ENCODE measurements around the gene C1orf232. TPM values are rescaled to one million over a fixed set of nuclear protein-coding genes. Genes with fewer than 3 reads are reported as not detected.

Gene C1orf232
- total RNA-seq, 4 donors from 2014 or later: not detected

GRCh38 chr1:26164036-26164860, 4.5 kb downstream of the C1orf232 start:
- TF ChIP-seq EP300 (IDR thresholded peaks at IDR 0.05): no peak
- no peak for TF ChIP-seq POLR2AphosphoS5 (IDR thresholded peaks at IDR 0.05)
- no peak for TF ChIP-seq POLR2A (IDR thresholded peaks at IDR 0.05; ENCODE audit: low read depth)
- peak; percentile 65 to 89 (median 81) for TF ChIP-seq CTCF (IDR thresholded peaks at IDR 0.05)
- no peaks in the 10 kb centered on the region for H3K9me3 ChIP-seq
- peak overlapping the region; percentile 72 to 75 (median 75) for H3K27ac ChIP-seq (replicated peaks in 1 of 4)
- intact Hi-C loops (cut with DNase I): loop anchor here (5.0 kb wide), 2 partner anchors 57 to 127 kb away; no protein-coding TSS in a partner anchor
- peak overlapping the region; percentile 54 to 62 (median 57) for H3K4me3 ChIP-seq
- peaks cover 0 to 4% (median 0%) of the 10 kb centered on the region in 4 donors for H3K27me3 ChIP-seq
- no peak for DNase-seq (ENCODE audit: extremely low spot score)
- H3K36me3 ChIP-seq: no peaks in the 10 kb centered on the region
- 35% methylated on average over 19 of the region's 72 CpGs for WGBS
- peaks cover 32 to 40% (median 36%) of the 10 kb centered on the region in 4 donors for H3K4me1 ChIP-seq

- Histone ChIP-seq H3K27ac (replicated peaks in 1 of 4) (peak overlapping the region; percentile 72 to 75 (median 75)), H3K9me3 (no peaks in the 10 kb centered on the region), H3K36me3 (no peaks in the 10 kb centered on the region), H3K27me3 (peaks cover 0 to 4% (median 1%) of the 10 kb centered on the region in 4 donors), H3K4me3 (peak overlapping the region; percentile 54 to 62 (median 57)), H3K4me1 (peaks cover 29 to 41% (median 33%) of the 10 kb centered on the region in 4 donors)
- WGBS: 65% methylated on average over 8 of the region's 9 CpGs
- intact Hi-C loops (cut with DNase I): loop anchor here (5.0 kb wide), 2 partner anchors 56 to 126 kb away; no protein-coding TSS in a partner anchor
- no peak for DNase-seq (ENCODE audit: extremely low spot score)
- no peak for TF ChIP-seq EP300 (IDR thresholded peaks at IDR 0.05)
- TF ChIP-seq CTCF (IDR thresholded peaks at IDR 0.05): no peak
- no peak for TF ChIP-seq POLR2AphosphoS5 (IDR thresholded peaks at IDR 0.05)
- no peak for TF ChIP-seq POLR2A (IDR thresholded peaks at IDR 0.05; ENCODE audit: low read depth)
Measured at GRCh38 chr1:26163684-26164035, 5.1 kb downstream of the C1orf232 start.

GRCh38 chr1:26162220-26162709, 6.5 kb downstream of the C1orf232 start:
- Histone ChIP-seq H3K36me3 (no peaks in the 10 kb centered on the region), H3K9me3 (no peaks in the 10 kb centered on the region), H3K4me3 (peak overlapping the region; percentile 54 to 66 (median 63)), H3K27me3 (peaks cover 0 to 15% (median 2%) of the 10 kb centered on the region in 4 donors), H3K4me1 (peaks cover 29 to 55% (median 33%) of the 10 kb centered on the region in 4 donors), H3K27ac (replicated peaks in 1 of 4) (peak overlapping the region; percentile 47 to 71 (median 60))
- DNase-seq (ENCODE audit: extremely low spot score): no peak
- intact Hi-C loops (cut with DNase I): loop anchor here (5.0 kb wide), 2 partner anchors 55 to 125 kb away; no protein-coding TSS in a partner anchor
- TF ChIP-seq EP300 (IDR thresholded peaks at IDR 0.05) (no peak), CTCF (IDR thresholded peaks at IDR 0.05) (no peak), POLR2AphosphoS5 (IDR thresholded peaks at IDR 0.05) (no peak), POLR2A (IDR thresholded peaks at IDR 0.05; ENCODE audit: low read depth) (no peak)
- WGBS: 38% methylated on average over 21 of the region's 21 CpGs

GRCh38 chr1:26161415-26162219, 7.1 kb downstream of the C1orf232 start:
- no peak for DNase-seq (ENCODE audit: extremely low spot score)
- H3K9me3 ChIP-seq: no peaks in the 10 kb centered on the region
- H3K27ac ChIP-seq (replicated peaks in 1 of 4): peak overlapping the region; percentile 58 to 71 (median 67)
- TF ChIP-seq EP300 (IDR thresholded peaks at IDR 0.05) (no peak), POLR2AphosphoS5 (IDR thresholded peaks at IDR 0.05) (peak in 1 of 2 donors; percentile 15), CTCF (IDR thresholded peaks at IDR 0.05) (peak in 2 of 3 experiments; percentile 22 to 29), POLR2A (IDR thresholded peaks at IDR 0.05; ENCODE audit: low read depth) (no peak)
- no peaks in the 10 kb centered on the region for H3K36me3 ChIP-seq
- H3K4me1 ChIP-seq: peaks cover 29 to 60% (median 33%) of the 10 kb centered on the region in 4 donors
- under 1% methylated on average over 67 of the region's 98 CpGs for WGBS
- intact Hi-C loops (cut with DNase I): loop anchor here (5.0 kb wide), 2 partner anchors 54 to 124 kb away; no protein-coding TSS in a partner anchor
- peak overlapping the region; percentile 54 to 66 (median 63) for H3K4me3 ChIP-seq
- peaks cover 0 to 22% (median 4%) of the 10 kb centered on the region in 4 donors for H3K27me3 ChIP-seq

All from esophagus muscularis mucosa (tissue), 4 donors.